Measurements from ENCODE around the gene OR7A17. TPM values are rescaled to one million over a fixed set of nuclear protein-coding genes. Genes with fewer than 3 reads are reported as not detected.

OR7A17 gene
- total and polyA plus RNA-seq, 2 experiments from 2014 or later = not detected

- peaks cover 88% of the 10 kb centered on the region for H3K9me3 Mint-ChIP-seq
- Histone ChIP-seq H4K20me1 (replicated peaks; ENCODE audit: insufficient read depth) (no peaks in the 10 kb centered on the region), H3K4me1 (ENCODE audit: insufficient read depth) (no peaks in the 10 kb centered on the region), H3F3A (replicated peaks; ENCODE audit: low read depth) (no peaks in the 10 kb centered on the region), H3K4me3 (no peak overlapping the region), H3K4me2 (no peak overlapping the region), H3K9me2 (ENCODE audit: insufficient read depth) (peaks cover 7% of the 10 kb centered on the region; the same call in 1 of the 2 replicates), H3K79me2 (replicated peaks; ENCODE audit: insufficient read depth) (no peaks in the 10 kb centered on the region), H3K36me3 (ENCODE audit: insufficient read depth) (no peaks in the 10 kb centered on the region), H3K27ac (ENCODE audit: low read depth) (no peak overlapping the region), H2AFZ (no peak overlapping the region), H3K27me3 (ENCODE audit: insufficient read depth) (no peaks in the 10 kb centered on the region)
- ATAC-seq (no peak), DNase-seq (ENCODE audit: low spot score) (no peak)
- no peak overlapping the region for H3K4me3 Mint-ChIP-seq
- no peak for TF ChIP-seq POLR2AphosphoS5 (IDR thresholded peaks at IDR 0.05; ENCODE audit: low read depth)
- no peak for TF ChIP-seq JUNB (IDR thresholded peaks at IDR 0.05; ENCODE audit: unreplicated experiment)
- no peak for TF ChIP-seq ZNF462 (CRISPR knock-in tag; IDR thresholded peaks at IDR 0.05)
- no peak for TF ChIP-seq REST (IDR thresholded peaks at IDR 0.05; ENCODE audit: unreplicated experiment)
- no peak for TF ChIP-seq ZNF331 (CRISPR knock-in tag; IDR thresholded peaks at IDR 0.05; ENCODE audit: low read depth)
- peaks cover 12% of the 10 kb centered on the region for H3K36me3 Mint-ChIP-seq (ENCODE audit: low read depth)
- no peaks in the 10 kb centered on the region for H3K4me1 Mint-ChIP-seq
- no peaks in the 10 kb centered on the region for H3K27me3 Mint-ChIP-seq (ENCODE audit: insufficient read depth, low read depth, poor library complexity)
- no peak overlapping the region for H3K27ac Mint-ChIP-seq
These were observed 42.8 kb downstream of the OR7A17 start for GRCh38 chr19:14843169-14843568.
